Measurements from ENCODE around the gene KCNJ11.

Gene KCNJ11

DNA sequence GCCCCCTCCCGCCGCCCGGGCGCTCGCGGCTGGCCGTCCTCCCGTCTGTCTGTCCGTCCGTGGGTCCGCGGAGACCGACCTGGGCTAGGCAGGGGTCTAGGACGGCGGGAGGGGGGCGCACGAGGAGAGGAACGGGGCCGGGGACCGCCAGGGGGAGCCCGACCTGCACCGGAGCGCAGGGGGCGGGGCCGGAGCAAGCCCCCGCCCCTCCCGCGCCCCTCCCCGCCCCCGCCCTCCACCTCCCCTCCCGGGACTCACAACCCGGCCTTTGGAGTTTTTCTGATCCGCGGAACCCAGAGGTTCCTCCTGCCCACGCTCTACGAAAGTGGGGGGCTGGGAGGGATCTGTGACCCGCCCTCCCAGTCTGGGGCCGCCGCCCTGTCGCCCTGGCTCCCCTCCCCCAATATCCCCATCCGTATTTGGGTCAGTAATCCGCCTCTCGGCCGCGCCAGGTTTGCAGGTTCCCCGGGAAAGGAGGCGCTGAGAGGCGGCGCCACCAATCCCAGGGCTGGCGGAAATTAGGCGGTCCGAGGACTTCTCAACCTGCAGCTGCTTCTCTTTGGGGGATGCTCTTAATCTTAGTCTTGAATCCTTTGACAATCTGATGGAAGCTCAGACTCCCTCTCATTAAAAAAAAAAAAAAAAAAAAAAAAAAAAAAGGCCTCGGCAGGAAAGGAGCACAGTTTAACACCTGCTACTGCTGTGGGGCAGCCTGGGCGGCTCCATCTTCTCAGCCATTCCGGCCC is 925 bp upstream of the KCNJ11 start:
- peak; percentile 54 to 78 (median 74) for DNase-seq

DNA sequence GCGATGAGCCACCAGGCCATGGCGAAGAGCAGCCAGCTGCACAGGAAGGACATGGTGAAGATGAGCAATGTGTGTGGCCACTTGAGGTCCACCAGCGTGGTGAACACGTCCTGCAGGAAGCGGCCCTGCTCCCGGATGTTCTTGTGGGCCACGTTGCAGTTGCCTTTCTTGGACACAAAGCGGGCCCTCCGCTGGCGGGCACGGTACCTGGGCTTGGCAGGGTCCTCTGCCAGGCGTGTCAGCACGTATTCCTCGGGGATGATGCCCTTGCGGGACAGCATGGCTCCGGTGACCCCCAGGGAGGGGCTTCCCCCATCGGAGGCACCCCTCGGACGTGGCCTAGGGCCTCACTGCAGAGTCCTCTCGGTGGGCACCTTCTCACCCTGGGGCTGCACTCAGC is 648 bp downstream of the KCNJ11 start:
- DNase-seq = no peak

- DNase-seq = no peak
Measured at GRCh38 chr11:17387254-17387653, 1.2 kb downstream of the KCNJ11 start.

- DNase-seq = peak in 2 of 5 donors; percentile 24 to 27
Measured at GRCh38 chr11:17386331-17387084, 2.0 kb downstream of the KCNJ11 start.

DNA sequence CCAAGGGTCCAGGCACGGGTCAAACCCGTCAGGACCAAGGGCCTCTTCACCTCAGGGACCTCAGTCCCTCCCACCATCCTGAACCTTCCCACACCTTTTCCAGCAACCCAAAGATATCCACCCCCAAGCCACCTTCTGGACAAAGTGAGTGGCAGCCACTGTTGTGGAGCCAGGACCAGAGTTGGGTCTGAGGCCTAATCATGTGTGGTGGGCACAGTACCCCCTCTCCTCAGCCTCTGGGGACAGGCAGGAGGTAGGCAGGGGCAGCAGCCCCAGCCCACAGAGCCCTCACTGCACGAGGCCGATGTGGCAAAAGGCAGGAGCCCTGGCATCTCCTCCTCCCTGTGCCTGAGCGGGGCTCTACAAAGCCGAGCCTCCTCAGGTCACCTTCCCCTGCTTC is 2.5 kb downstream of the KCNJ11 start:
- no peak for DNase-seq

- DNase-seq = no peak
Measured at GRCh38 chr11:17385492-17385891, 3.0 kb downstream of the KCNJ11 start.

DNA sequence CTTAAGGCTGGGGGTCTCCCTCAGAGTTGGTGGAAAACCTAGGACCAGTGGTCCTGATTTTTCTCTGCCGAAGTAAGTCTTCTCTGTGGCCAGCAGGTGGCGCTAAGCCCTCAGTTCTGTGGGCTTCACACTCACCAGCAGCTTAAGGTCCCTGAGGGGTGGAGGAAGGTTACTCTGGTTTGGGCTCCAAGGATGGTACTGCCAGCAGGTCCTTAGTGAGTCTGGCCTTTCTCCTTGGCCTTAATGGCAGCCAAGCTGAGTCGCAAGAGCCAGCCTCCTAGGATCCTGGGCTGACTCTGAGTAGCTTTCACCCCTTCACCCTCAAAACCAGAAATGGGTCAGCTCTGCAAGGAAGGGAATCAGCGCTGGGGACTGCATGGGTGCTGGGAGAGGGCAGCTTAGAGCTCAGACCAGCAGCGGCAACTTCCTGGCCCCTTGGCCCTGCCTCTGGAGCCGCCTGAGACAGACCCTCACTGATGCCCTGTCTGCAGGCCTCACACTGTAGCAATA is 4.4 kb downstream of the KCNJ11 start:
- peak; percentile 53 to 73 (median 68) for DNase-seq

GRCh38 chr11:17383461-17383860 is 5.0 kb downstream of the KCNJ11 start:
- DNase-seq = no peak

GRCh38 chr11:17382046-17382728 is 6.3 kb downstream of the KCNJ11 start:
- DNase-seq = no peak

DNA sequence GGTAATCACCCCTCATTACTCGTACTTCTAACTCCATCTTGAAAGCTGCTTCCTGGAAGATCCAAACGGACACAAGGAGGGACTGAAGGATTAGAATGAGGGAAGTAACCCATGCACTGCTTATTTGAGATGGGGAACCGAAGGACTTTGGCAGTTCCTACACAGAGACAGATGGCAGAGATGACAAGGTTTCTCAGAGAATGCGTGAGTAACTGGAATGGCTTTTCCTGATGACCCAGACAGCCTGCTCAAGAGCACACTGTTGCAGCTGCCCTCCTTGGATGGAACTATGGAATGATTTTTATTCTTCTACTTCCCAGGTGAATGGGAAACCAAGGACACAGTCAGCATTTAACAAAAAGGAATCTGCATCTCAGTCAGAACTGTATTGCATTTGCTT is 7.3 kb downstream of the KCNJ11 start:
- no peak for DNase-seq

DNA sequence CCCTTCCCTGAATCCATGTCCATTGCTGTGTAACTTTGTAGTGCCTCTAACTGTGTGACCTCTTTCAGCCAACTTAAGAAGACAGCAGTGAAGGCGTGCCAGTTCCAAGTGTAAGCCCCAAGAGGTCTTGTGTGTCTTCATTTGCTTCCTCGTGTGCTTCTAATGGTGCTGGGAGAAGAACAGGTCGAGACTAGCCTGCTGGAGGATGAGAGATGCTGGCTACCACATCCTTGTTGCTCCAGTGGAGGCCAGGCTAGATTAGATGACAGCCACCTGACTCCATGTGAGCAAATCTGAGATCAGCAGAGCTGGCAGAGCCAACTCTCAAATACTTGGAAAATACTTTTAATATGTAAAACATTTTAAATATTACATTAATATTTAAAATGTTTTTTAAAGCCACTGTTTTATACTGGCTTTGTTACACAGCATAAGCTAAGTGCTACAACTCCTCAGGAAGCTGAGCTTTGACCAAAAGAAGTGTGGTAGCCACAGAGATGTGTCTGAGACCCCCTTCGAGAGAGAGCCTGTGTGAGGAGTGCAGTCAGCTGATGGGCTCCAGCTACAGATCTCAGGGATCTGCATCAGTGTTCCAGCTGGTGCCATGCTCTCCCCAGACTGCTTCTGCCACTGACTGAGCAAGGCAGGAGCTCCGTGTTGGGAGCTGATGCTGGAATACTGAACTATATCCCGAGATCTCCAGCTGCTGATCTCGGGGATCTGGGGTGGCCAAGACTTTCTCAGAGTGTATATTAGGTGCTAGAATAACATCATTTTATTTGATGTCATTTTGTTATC is 8.9 kb downstream of the KCNJ11 start:
- DNase-seq = no peak

DNA sequence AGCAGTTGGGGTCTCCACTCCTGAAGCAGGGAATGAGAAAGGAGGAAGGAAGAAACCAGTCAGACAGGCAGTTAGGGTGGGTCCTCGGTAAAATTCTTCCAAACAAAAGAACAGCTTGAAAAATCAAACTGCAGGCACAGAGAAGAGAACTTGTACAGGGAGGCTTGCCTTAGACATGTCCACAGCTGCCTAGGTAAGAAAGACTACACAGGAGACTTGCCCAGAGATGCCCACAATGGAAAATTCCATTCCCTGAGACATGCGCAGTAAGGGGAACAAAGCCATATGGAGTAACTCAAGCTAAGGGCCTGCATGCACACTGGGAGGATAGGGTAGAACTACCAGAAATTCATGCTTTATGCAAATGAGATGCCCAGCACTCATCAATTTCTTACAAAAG is 9.8 kb downstream of the KCNJ11 start:
- no peak for DNase-seq

DNA sequence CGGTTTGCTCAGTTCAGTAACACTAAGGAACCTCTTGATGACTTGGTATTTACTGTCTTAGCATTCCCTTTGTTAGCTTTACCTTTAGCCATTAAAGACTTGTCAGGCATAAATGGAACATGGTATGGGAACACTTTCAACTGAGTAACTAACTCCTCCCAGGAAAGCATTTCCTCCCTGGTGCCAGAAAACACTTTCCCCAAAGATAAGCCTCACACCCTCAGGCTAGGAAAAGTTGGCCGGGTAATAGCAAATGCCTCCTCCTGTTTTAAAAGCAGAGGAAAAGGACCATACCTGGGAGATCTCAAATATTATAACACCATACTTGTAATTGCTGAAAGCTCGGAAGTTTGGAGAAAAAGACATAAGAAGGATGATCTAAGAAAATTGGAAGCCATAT is 12.0 kb downstream of the KCNJ11 start:
- DNase-seq = no peak

GRCh38 chr11:17375547-17375946 is 12.9 kb downstream of the KCNJ11 start:
- DNase-seq = no peak

GRCh38 chr11:17371614-17372013 is 16.8 kb downstream of the KCNJ11 start:
- DNase-seq = no peak

GRCh38 chr11:17369684-17370243 is 18.7 kb downstream of the KCNJ11 start:
- no peak for DNase-seq

DNA sequence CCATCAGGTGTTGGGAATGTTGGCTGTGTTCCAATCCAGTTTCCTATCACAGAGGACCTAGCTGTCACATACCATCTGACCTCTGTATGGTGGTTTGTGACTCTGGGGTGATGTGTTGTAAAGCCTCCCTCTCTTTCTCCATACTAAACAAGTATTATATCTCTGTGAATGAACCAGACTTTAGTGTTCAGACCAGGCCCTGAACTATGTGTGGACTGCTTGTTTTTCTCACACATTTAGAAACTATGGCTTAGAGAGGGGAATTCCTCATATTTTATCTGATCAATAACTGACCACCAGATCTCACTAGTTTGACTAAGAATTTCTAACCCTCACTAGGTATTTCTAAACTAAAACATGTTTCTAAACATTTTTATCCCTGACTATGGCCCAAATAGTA is 19.4 kb downstream of the KCNJ11 start:
- no peak for DNase-seq

DNA sequence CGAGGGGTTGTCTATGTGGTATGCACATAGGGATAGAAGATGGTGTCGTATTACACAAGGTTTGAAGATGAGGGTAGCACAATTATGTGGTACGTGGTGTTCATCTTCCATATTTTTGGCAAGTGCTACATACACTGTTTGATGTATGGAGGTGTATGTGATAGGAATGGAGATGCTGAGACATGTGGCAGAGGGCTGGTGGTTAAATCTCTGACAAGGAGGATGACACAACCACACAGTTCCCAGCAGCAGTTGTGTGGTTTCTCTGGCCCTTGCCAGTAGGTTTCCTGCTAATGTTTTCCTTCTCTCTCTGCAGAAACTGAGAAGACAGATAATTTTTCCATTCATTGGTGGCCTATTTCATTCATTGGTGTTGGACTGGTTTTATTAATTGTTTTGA is 19.9 kb downstream of the KCNJ11 start:
- DNase-seq = no peak

DNA sequence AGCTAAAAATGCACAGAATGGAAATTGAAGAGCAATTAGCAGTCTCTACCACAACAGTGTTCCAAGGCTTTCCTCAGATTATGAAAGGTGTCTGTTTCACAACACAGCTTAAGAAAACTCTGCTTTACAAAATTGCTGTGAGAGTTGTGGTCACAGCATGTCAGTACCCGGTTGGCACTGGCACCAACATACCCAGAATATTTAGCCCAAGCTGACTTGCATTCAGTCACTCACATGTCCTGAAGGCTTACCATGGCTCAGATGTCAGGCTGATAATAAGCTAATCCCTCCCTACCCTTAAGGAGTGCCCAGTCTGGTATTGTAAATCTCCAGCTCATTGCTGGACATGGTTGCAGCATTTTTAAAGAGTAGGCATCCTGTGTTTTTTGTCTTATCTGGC is 22.0 kb downstream of the KCNJ11 start:
- no peak for DNase-seq

DNA sequence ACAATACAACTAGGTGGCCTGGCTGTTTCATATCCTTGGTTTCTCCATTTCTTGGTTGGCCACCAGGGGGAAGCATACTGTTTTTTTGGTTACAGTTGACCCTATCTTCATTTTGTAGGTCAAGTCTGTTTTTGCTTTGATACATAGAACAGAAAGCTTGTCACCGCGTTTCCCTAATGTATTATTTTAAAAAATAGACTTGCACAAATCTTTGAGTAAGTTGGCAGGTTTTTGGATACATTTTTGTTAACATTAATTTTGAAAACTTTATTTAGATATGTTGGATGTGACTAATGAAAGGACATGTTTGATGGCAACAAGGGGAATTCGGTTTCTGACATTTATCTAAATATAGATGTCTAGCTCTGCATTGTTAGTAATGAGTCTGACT is 33.9 kb downstream of the KCNJ11 start:
- peak in 4 of 5 donors; percentile 17 to 57 (median 45) for DNase-seq

DNA sequence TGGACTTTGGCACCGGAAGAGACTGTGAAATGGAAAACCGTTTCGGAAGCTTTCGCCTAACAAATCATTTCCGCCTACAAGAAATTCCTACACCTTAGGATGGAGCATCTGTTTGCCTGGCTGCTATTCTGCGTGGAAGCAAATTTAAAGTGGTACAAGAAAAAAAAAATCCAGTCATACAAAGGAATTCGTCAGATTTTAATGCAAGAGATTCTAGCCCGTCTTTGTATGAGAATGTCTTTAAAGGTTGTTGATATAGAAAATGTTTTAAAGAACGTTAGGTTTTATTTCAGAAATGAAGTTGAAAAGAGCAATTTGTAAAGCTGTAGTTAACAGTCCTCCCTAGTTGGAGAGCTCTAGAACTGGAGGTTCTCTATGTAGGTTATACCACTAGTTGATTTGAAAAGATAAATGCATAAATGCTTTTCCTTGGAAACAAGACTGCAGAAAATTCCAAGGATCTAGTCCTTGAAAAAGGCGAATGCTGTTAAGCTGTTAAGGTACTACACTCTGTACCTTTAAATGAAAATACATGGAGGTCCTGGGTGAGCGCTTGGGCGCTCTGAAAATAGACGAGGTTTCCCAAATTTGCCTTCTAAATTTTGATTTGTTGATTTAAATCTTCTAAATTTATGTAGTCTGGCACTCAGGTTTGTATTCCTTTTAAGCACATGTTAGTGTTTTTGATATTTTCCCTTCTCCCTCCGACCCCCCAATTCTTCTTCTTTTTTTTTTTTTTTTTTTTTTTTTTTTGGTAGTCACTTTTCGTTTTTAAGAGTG is 34.4 kb downstream of the KCNJ11 start:
- DNase-seq = no peak
